IMR-90 (cell line): ENCODE measurements around the gene KCNN3. TPM values are rescaled to one million over a fixed set of nuclear protein-coding genes. Genes with fewer than 3 reads are reported as not detected.
A peak's percentile ranks its signal among the peaks of the same experiment; 100 is the strongest.

Source experiments
- ATAC-seq: fragments of 200-7000 bp; cut with Tn5 transposase; 2 replicates; pipeline ENCODE4 v1.9.1; 2020; ENCODE audit warnings: low read depth, mild to moderate bottlenecking, moderate library complexity
- BruUV-seq: library from RNA; stranded (reverse); fragments of 400-500 nt; replicated peaks from 2 replicates; lab custom pipeline; 2021; lab: Mats Ljungman, UMichigan
- CTCF ChIA-PET: fragments of 300-600 bp; formaldehyde crosslinking; extraction: SDS; loops from one replicate; lab custom pipeline; 2021; ENCODE audit warnings: antibody characterized with exemption; lab: Yijun Ruan, JAX
- POLR2A ChIA-PET: fragments of 300-600 bp; sonication (Branson Sonifier 250); formaldehyde crosslinking; loops from one replicate; lab custom pipeline; 2022; ENCODE audit warnings: antibody characterized with exemption; ENCODE audit not compliant: unreplicated experiment; lab: Charles Lee
- DNase-seq: peaks from one replicate; pipeline ENCODE4 v3.0.0; 2013
- H2AFZ ChIP-seq: replicated peaks from 2 replicates; pipeline ENCODE3; 2013; ENCODE audit warnings: low read length, mild to moderate bottlenecking; ENCODE audit not compliant: poor library complexity
- H2AK5ac ChIP-seq: 2 replicates; pipeline ENCODE4 v1.6.1; 2013; ENCODE audit warnings: low read depth, low read length, inconsistent platforms
- H2AK9ac ChIP-seq: replicated peaks from 2 replicates; pipeline ENCODE3; 2013; ENCODE audit warnings: mild to moderate bottlenecking, low read depth, low read length, moderate library complexity; ENCODE audit not compliant: poor library complexity
- H2BK120ac ChIP-seq: 2 replicates; pipeline ENCODE4 v1.6.1; 2013; ENCODE audit warnings: low read depth, low read length, inconsistent platforms
- H2BK15ac ChIP-seq: 3 replicates; pipeline ENCODE4 v1.6.1; 2013; ENCODE audit warnings: low read depth, low read length, inconsistent platforms
- H2BK20ac ChIP-seq: 2 replicates; pipeline ENCODE4 v1.6.1; 2013; ENCODE audit warnings: low read depth, mild to moderate bottlenecking, inconsistent platforms, low read length, moderate library complexity
- H2BK5ac ChIP-seq: 2 replicates; pipeline ENCODE4 v1.6.1; 2013; ENCODE audit warnings: mild to moderate bottlenecking, low read depth, low read length, inconsistent platforms; ENCODE audit not compliant: poor library complexity, severe bottlenecking
- H3K14ac ChIP-seq: replicated peaks from 2 replicates; pipeline ENCODE4 v1.6.1; 2013; ENCODE audit warnings: low read depth, low read length, inconsistent platforms
- H3K18ac ChIP-seq: 2 replicates; pipeline ENCODE4 v1.6.1; 2013; ENCODE audit warnings: low read depth, low read length, control low read depth
- H3K23ac ChIP-seq: 2 replicates; pipeline ENCODE4 v1.6.1; 2013; ENCODE audit warnings: low read depth, low read length, inconsistent platforms
- H3K27ac ChIP-seq: 2 replicates; pipeline ENCODE4 v1.5.1; 2013; ENCODE audit warnings: mild to moderate bottlenecking, control low read depth, low read length; ENCODE audit not compliant: insufficient read depth
- H3K27me3 ChIP-seq: 2 replicates; pipeline ENCODE4 v1.6.1; 2013; ENCODE audit warnings: low read length; ENCODE audit not compliant: control insufficient read depth, insufficient read depth
- H3K36me3 ChIP-seq: 2 replicates; pipeline ENCODE4 v1.6.1; 2013; ENCODE audit warnings: low read length, mixed read lengths; ENCODE audit not compliant: control insufficient read depth, insufficient read depth
- H3K4ac ChIP-seq: 2 replicates; pipeline ENCODE4 v1.6.1; 2013; ENCODE audit warnings: low read depth, low read length, inconsistent platforms
- H3K4me1 ChIP-seq: 2 replicates; pipeline ENCODE4 v1.6.1; 2013; ENCODE audit warnings: low read length, mixed read lengths; ENCODE audit not compliant: control insufficient read depth, insufficient read depth
- H3K4me2 ChIP-seq: 2 replicates; pipeline ENCODE4 v1.6.1; 2013; ENCODE audit warnings: low read depth, mild to moderate bottlenecking, control low read depth, low read length, moderate library complexity
- H3K4me3 ChIP-seq: 2 replicates; pipeline ENCODE4 v1.5.1; 2013; ENCODE audit warnings: low read depth, mild to moderate bottlenecking, control low read depth, low read length, moderate library complexity; ENCODE audit not compliant: insufficient read depth
- H3K56ac ChIP-seq: 2 replicates; pipeline ENCODE4 v1.6.1; 2013; ENCODE audit warnings: low read length, inconsistent platforms; ENCODE audit not compliant: insufficient read depth; ENCODE audit errors: extremely low read depth
- H3K79me1 ChIP-seq, 2 experiments: 2 replicates each; pipeline ENCODE4 v1.6.1; 2013; ENCODE audit warnings: low read length in 2 of 2, inconsistent platforms in 1 of 2, low read depth in 1 of 2
- H3K9ac ChIP-seq: 2 replicates; pipeline ENCODE4 v1.6.1; 2013; ENCODE audit warnings: low read depth, low read length, control low read depth
- H3K9me1 ChIP-seq: 2 replicates; pipeline ENCODE4 v1.6.1; 2013; ENCODE audit warnings: low read length, inconsistent platforms; ENCODE audit not compliant: insufficient read depth
- H3K9me3 ChIP-seq: 2 replicates; pipeline ENCODE4 v1.6.1; 2013; ENCODE audit warnings: low read length; ENCODE audit not compliant: control insufficient read depth, insufficient read depth
- H4K20me1 ChIP-seq: 2 replicates; pipeline ENCODE4 v1.6.1; 2013; ENCODE audit warnings: low read length, inconsistent platforms; ENCODE audit not compliant: insufficient read depth
- H4K5ac ChIP-seq: 2 replicates; pipeline ENCODE4 v1.6.1; 2013; ENCODE audit warnings: mild to moderate bottlenecking, low read depth, low read length, control low read depth
- H4K8ac ChIP-seq, 2 experiments: 2 replicates each; pipeline ENCODE4 v1.6.1; 2013; ENCODE audit warnings: low read depth in 2 of 2, low read length in 2 of 2, control low read depth in 1 of 2, inconsistent platforms in 1 of 2
- H4K91ac ChIP-seq: 2 replicates; pipeline ENCODE4 v1.6.1; 2013; ENCODE audit warnings: low read depth, low read length, inconsistent platforms; ENCODE audit not compliant: insufficient read depth
- BHLHE40 ChIP-seq: fragments of 150-350 bp; IDR thresholded peaks from 2 replicates; pipeline ENCODE4 v1.6.1; 2016; ENCODE audit warnings: mild to moderate bottlenecking, low read depth, low read length
- CEBPB ChIP-seq: IDR thresholded peaks from 2 replicates; pipeline ENCODE4 v1.6.1; 2012; ENCODE audit warnings: low read depth, low read length, improper control_type of control experiment
- CHD1 ChIP-seq: IDR thresholded peaks from 2 replicates; pipeline ENCODE4 v1.6.1; 2012; ENCODE audit warnings: low read depth, low read length, improper control_type of control experiment
- CTCF ChIP-seq: conservative IDR thresholded peaks from 2 replicates; pipeline ENCODE4 v1.5.1; 2012; ENCODE audit warnings: mild to moderate bottlenecking, low read depth, low read length, improper control_type of control experiment
- ELK1 ChIP-seq: fragments of 150-350 bp; IDR thresholded peaks from 2 replicates; pipeline ENCODE4 v1.6.1; 2016; ENCODE audit warnings: low read depth, mild to moderate bottlenecking, low read length, moderate library complexity, borderline replicate concordance
- FOS ChIP-seq: fragments of 150-350 bp; IDR thresholded peaks from 2 replicates; pipeline ENCODE4 v1.6.1; 2016; ENCODE audit warnings: low read depth, low read length
- MAFK ChIP-seq: IDR thresholded peaks from 2 replicates; pipeline ENCODE4 v1.6.1; 2012; ENCODE audit warnings: low read depth, low read length, improper control_type of control experiment
- MAZ ChIP-seq: IDR thresholded peaks from 2 replicates; pipeline ENCODE4 v1.6.1; 2012; ENCODE audit warnings: low read depth, mild to moderate bottlenecking, low read length, improper control_type of control experiment, moderate library complexity, borderline replicate concordance
- MXI1 ChIP-seq: IDR thresholded peaks from 2 replicates; pipeline ENCODE4 v1.6.1; 2012; ENCODE audit warnings: low read depth, mild to moderate bottlenecking, low read length, moderate library complexity, borderline replicate concordance
- NFE2L2 ChIP-seq: fragments of 150-350 bp; IDR thresholded peaks from 2 replicates; pipeline ENCODE4 v1.6.1; 2016; ENCODE audit warnings: low read depth, mild to moderate bottlenecking, low read length
- POLR2A ChIP-seq: IDR thresholded peaks from 2 replicates; pipeline ENCODE4 v1.6.1; 2012; ENCODE audit warnings: mild to moderate bottlenecking, low read depth, low read length
- RAD21 ChIP-seq: IDR thresholded peaks from 2 replicates; pipeline ENCODE4 v1.6.1; 2012; ENCODE audit warnings: low read length, improper control_type of control experiment
- RCOR1 ChIP-seq: IDR thresholded peaks from 2 replicates; pipeline ENCODE4 v1.6.1; 2012; ENCODE audit warnings: mild to moderate bottlenecking, low read length, improper control_type of control experiment; ENCODE audit not compliant: insufficient replicate concordance
- SMC3 ChIP-seq: fragments of 150-350 bp; IDR thresholded peaks from 2 replicates; pipeline ENCODE4 v1.6.1; 2016; ENCODE audit warnings: low read depth, mild to moderate bottlenecking, antibody characterized with exemption, low read length, moderate library complexity
- USF2 ChIP-seq: fragments of 150-350 bp; IDR thresholded peaks from 2 replicates; pipeline ENCODE4 v1.6.1; 2017; ENCODE audit warnings: mild to moderate bottlenecking, antibody characterized with exemption, low read length, low read depth
- WGBS, 2 experiments: methylation state at CpG; one replicate each; pipeline versions ENCODE4 v1.1.5 to v1.1.7; 2013; ENCODE audit warnings: missing lambda C conversion rate in 2 of 2; ENCODE audit not compliant: insufficient read length in 1 of 2; ENCODE audit errors: extremely low coverage in 2 of 2; 5-methylcytosine and 5-hydroxymethylcytosine counted together
- dilution Hi-C: fragments of 300-500 bp; cut with HindIII; formaldehyde crosslinking; loops from one replicate; pipeline ENCODE4 v1.14.3; 2018; ENCODE audit warnings: low sequenced_read_pairs; ENCODE audit not compliant: unreplicated experiment
- in situ Hi-C: fragments of 300-500 bp; cut with MboI; formaldehyde crosslinking; loops from 3 replicates; pipeline ENCODE4 v1.14.3; 2019; ENCODE audit warnings: low sequenced_read_pairs, inconsistent platforms, mixed read lengths
- intact Hi-C: fragments of 100-400 bp; cut with micrococcal nuclease; formaldehyde crosslinking; loops from 2 replicates; pipeline ENCODE4 v1.10.0; 2022
- polyA plus RNA-seq, 3 experiments: library from polyadenylated mRNA; depleted of rRNA; stranded (reverse); fragments of >200 nt; gene quantifications; 2 replicates each; pipeline ENCODE4 v1.2.3, GENCODE V29; 2012; ENCODE audit warnings: low replicate concordance in 1 of 3
- total RNA-seq: library from RNA; depleted of rRNA; stranded (reverse); fragments of >200 nt; gene quantifications from 2 replicates; pipeline ENCODE4 v1.2.3, GENCODE V29; 2012

Gene KCNN3
- total and polyA plus RNA-seq, 2 of the 4 experiments (the other 2 are of a cell fraction), result 0.02 TPM; not detected in 1

GRCh38 chr1:154864189-154864975 lies 5.7 kb downstream of the KCNN3 start:
- H2AFZ ChIP-seq, result peak overlapping the region; percentile 12
- no peak overlapping the region for H3K18ac ChIP-seq
- no peak overlapping the region for H2AK9ac ChIP-seq
- dilution Hi-C loops, result no loop called here
- no peak overlapping the region for H3K56ac ChIP-seq
- H2BK20ac ChIP-seq, result no peak overlapping the region; the same call in 1 of the 2 replicates
- peaks cover 23% of the 10 kb centered on the region for H3K4me1 ChIP-seq
- no peak overlapping the region for H3K4me2 ChIP-seq
- no peak for ATAC-seq
- peak overlapping the region; percentile 14; the same call in 1 of the 2 replicates for H2AK5ac ChIP-seq
- H4K20me1 ChIP-seq, result peaks cover 3% of the 10 kb centered on the region; the same call in 1 of the 2 replicates
- ChIA-PET CTCF (interaction anchor here (0.6 kb wide), 1 partner anchor 12 kb away, joined by 3 read pairs; no protein-coding TSS in a partner anchor), POLR2A (no interaction called here)
- H3K79me1 ChIP-seq, result no peaks in the 10 kb centered on the region
- no peak overlapping the region for H4K8ac ChIP-seq
- H2BK120ac ChIP-seq, result no peak overlapping the region
- no peak overlapping the region for H2BK5ac ChIP-seq
- no peak overlapping the region for H3K4me3 ChIP-seq
- peaks cover 36% of the 10 kb centered on the region for H3K27me3 ChIP-seq
- no peaks in the 10 kb centered on the region for H3K36me3 ChIP-seq
- WGBS, 2 experiments, result no CpG with 5 or more reads among the region's 8 CpGs
- no peak overlapping the region for H3K14ac ChIP-seq
- peaks cover 2% of the 10 kb centered on the region; the same call in 1 of the 2 replicates for H3K9me3 ChIP-seq
- no peak overlapping the region for H4K5ac ChIP-seq
- BruUV-seq, result no TSS peak
- in situ Hi-C loops, result no loop called here
- no peak overlapping the region for H3K4ac ChIP-seq
- intact Hi-C loops, result loop anchor here (5.0 kb wide), 1 partner anchor 97 kb away; no protein-coding TSS in a partner anchor
- H4K91ac ChIP-seq, result no peak overlapping the region
- H3K27ac ChIP-seq, result no peak overlapping the region
- H3K9ac ChIP-seq, result no peak overlapping the region
- H3K23ac ChIP-seq, result no peak overlapping the region
- peaks cover 8% of the 10 kb centered on the region; the same call in 1 of the 2 replicates for H3K9me1 ChIP-seq
- no peak overlapping the region for H2BK15ac ChIP-seq
- no peak for DNase-seq
- TF ChIP-seq MXI1 (no peak), NFE2L2 (no peak), RAD21 (no peak), RCOR1 (no peak), CHD1 (no peak), USF2 (no peak), FOS (no peak), CTCF (no peak), MAZ (no peak), BHLHE40 (no peak), POLR2A (no peak), ELK1 (no peak), CEBPB (no peak), MAFK (no peak), SMC3 (no peak)
